ENCODE results near the gene TOP1.

- TF ChIP-seq CTCF (conservative IDR thresholded peaks at IDR 0.05; ENCODE audit: low read depth, low read length) (no peak), POLR2A (IDR thresholded peaks at IDR 0.05; ENCODE audit: low read depth, low read length) (no peak), BHLHE40 (IDR thresholded peaks at IDR 0.05; ENCODE audit: low read depth, low read length) (no peak), ELK1 (IDR thresholded peaks at IDR 0.05; ENCODE audit: borderline replicate concordance, low read depth, low read length) (no peak), SMC3 (IDR thresholded peaks at IDR 0.05; ENCODE audit: low read depth, low read length) (no peak), RCOR1 (IDR thresholded peaks at IDR 0.05; ENCODE audit: insufficient replicate concordance, low read length) (no peak), MAFK (IDR thresholded peaks at IDR 0.05; ENCODE audit: low read depth, low read length) (no peak), FOS (IDR thresholded peaks at IDR 0.05; ENCODE audit: low read depth, low read length) (no peak), MXI1 (IDR thresholded peaks at IDR 0.05; ENCODE audit: borderline replicate concordance, low read depth, low read length) (no peak), CEBPB (IDR thresholded peaks at IDR 0.05; ENCODE audit: low read depth, low read length) (no peak)
These were observed 46.0 kb upstream of the TOP1 start for GRCh38 chr20:40982415-40983145.
